Sciatic nerve (tissue), 2 donors: ENCODE data around the gene LMBRD1. TPM values are rescaled to one million over a fixed set of nuclear protein-coding genes. Genes with fewer than 3 reads are reported as not detected.
"Not testable (repeated sequence)": the region's sequence is repeated elsewhere in the genome, so short reads cannot be mapped to it uniquely, and the experiment has no call there.

Experiments used
- ATAC-seq: fragments of 200-7000 bp; cut with Tn5 transposase; one replicate; pipeline ENCODE4 v1.9.1; 2020; ENCODE audit warnings: mild to moderate bottlenecking, moderate library complexity
- DNase-seq: peaks from one replicate; pipeline ENCODE4 v3.0.0-alpha.2; 2020; ENCODE audit warnings: low spot score
- intact Hi-C: fragments of 100-400 bp; cut with DNase I; formaldehyde crosslinking; loops from one replicate; pipeline ENCODE4 v1.14.2; 2022
- total RNA-seq: library from RNA; stranded (reverse); fragmentation: NEBNext Ultra II Directional; extraction: Animal tissue kit (Norgen Biotek cat#: 25700); gene quantifications from one replicate; pipeline ENCODE4 v1.2.1, GENCODE V29; 2021
- donor health status: DM: no; HTN: no; CAD: no.
- donor health status: DM: no; HTN: no; CAD: no.

LMBRD1 gene
- total RNA-seq, 1 donor from 2014 or later, result 95.8 TPM

GRCh38 chr6:69801711-69802110, 4.9 kb upstream of the LMBRD1 start:
- intact Hi-C loops, result no loop called here
- DNase-seq (no peak), ATAC-seq (no peak)

DNA sequence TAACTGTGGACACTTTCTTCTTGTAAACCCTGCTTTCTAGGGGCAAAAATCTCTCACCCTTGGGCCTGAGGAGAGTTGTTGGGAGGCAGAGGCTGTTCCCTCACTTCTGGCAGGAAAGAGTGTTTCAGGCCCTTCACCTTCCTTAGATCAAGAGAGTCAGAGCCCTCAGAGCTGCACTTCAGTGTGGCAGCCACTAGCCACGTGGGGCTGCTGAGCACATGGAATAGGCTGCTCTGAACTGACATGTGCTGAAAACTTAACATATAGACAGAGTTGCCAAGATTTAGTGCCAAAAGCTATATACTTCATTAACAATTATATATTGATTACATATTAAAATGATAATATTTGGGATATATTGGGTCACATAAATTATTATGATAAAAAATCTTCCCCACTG, 4.4 kb upstream of the LMBRD1 start:
- intact Hi-C loops, result no loop called here
- ATAC-seq (no peak), DNase-seq (no peak)

- intact Hi-C loops, ATAC-seq, DNase-seq: not testable (repeated sequence)
Observed at GRCh38 chr6:69798796-69799195, 2.0 kb upstream of the LMBRD1 start.

DNA sequence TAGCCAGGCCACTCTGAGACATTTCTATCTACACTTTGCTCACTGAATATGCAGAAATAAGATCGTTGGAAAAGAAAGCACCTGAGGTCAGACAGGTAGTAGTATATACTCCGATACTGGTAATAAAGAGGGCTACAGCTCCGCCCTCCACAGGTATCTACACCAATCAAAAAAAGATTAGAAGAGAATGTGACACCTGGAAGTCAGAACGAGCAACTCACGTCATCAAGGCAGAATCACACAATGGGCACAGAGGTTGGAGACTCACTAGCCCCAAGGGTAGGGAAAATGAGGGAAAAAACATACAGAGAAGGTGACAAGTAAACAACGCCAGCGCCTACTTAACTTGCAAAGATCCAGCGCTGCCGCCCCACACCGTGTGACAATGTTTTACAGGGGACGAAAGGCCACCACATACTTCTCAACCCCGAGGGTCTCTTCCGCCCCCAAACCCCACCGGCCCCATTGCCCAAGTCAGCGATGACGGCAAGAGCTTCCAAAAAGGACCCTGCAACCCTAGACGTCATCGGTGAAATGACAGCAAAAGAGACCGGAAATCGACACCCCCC, 653 bp downstream of the LMBRD1 start:
- ATAC-seq, result peak; percentile 20
- DNase-seq, result no peak
- intact Hi-C loops, result no loop called here

DNA sequence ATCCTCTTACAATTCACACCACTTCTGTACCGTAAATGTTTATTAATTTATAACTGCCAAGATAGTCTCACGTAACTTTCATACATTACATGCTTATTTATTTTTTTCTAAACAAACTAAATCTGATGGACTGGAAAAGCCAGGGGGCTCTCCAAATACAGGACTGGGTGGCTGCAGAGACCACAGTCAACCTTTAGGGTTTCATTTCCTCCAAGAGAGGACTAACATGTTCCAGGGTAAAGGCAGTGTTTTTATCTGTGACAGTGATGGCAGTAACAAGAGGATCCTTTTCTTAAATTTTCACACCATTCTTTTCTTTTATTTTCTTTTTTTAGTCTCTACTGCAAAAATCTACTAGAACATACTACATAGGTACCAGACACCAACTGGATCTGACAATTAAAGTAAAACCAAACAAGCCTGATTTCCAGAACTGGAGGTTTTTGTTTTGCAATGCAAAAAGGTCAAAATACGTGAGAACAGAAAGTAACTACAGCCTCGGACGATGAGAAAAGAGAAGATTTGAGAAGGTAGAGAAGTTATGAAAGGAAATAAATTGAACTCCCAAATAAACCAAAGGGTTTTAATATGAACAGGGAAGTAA, 1.2 kb downstream of the LMBRD1 start:
- no peak for ATAC-seq
- intact Hi-C loops, result no loop called here

GRCh38 chr6:69792292-69792691, 4.5 kb downstream of the LMBRD1 start:
- no peak for ATAC-seq
- DNase-seq, result no peak
- intact Hi-C loops, result no loop called here

More for the DNA sequence above, 1.2 kb downstream of the LMBRD1 start:
- DNase-seq, result no peak

GRCh38 chr6:69791065-69791471, 5.7 kb downstream of the LMBRD1 start:
- DNase-seq, result no peak
- intact Hi-C loops, result no loop called here
- ATAC-seq, result no peak

GRCh38 chr6:69790629-69791028, 6.2 kb downstream of the LMBRD1 start:
- intact Hi-C loops, result no loop called here
- ATAC-seq, result no peak

GRCh38 chr6:69789578-69789977, 7.2 kb downstream of the LMBRD1 start:
- DNase-seq (no peak), ATAC-seq (no peak)
- intact Hi-C loops, result no loop called here

More at GRCh38 chr6:69790629-69791028, 6.2 kb downstream of the LMBRD1 start:
- DNase-seq, result no peak

- ATAC-seq, intact Hi-C loops, DNase-seq: not testable (repeated sequence)
Observed at GRCh38 chr6:69787436-69787835, 9.4 kb downstream of the LMBRD1 start.

DNA sequence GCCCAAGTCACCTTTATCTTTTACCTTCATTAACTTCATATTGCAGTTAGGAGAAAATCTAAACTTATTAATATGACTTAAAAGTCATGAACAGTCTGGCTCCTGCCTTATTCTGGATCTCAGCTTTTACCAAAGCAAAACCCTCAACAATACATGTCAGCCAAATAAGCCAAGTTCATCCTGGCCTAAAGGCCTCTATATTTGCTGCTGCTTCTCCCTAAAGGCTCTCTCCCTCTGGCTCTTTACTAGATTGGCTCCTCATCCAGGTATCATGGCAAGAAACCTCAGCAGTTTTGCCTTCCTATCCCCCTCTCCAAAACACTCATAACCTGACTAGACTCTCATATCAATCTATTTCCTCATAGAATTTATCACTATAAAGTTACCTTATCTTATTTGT, 11.1 kb downstream of the LMBRD1 start:
- no peak for DNase-seq
- no peak for ATAC-seq
- intact Hi-C loops, result no loop called here

DNA sequence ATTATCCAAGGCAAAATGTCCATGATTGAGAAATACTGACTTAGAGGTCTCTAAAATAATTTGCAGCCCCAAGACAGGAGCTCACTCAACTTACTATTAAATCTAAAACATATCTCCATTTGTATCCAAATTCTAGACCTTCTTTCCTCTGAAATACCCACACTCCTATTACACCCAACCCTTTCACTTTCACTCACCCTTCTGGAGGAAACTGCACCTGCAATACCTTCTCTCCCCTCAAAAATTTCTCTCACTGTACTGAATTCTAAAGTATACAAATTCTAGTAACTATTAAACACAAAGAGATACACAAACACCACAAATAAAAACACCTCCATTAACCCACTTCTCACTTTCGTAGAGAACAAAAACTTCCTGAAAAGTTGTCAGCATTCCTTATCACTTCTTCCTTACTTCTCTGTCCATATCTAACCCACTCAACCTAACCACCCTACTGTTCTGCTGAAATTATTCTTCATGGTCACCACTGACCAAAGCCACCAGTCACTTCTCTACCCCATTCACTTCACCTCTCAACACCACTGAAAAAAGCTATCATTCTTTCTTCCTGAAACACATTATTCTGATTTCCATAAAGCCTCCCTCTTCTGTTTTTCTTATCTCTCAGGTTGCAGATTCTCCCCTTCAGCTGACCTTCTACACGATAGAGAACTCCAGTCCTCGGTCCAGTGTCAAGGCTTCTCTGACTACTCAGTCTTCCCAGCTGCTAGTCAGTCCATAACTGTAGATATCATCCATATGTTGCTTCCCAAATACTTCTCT, 12.0 kb downstream of the LMBRD1 start:
- intact Hi-C loops, result no loop called here
- ATAC-seq (no peak), DNase-seq (no peak)

DNA sequence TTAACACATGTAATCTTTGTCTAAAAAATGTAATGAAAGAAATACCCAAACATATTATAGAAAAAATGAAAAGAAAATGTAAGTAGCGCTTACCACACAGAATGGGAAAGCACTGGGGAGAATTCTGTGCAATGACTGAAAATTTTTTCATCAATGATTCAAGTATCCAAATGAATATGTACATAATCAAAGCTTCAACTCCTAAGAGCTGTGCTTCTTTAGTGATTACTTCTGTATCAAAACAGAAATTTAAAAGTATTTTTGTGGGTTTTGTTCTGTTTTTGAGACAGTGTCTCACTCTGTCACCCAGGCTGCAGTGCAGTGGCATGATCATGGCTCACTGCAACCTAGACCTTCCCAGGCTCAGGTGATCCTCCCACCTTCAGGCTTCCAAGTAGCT, 13.7 kb downstream of the LMBRD1 start:
- no peak for DNase-seq
- intact Hi-C loops, result no loop called here

GRCh38 chr6:69780585-69781178, 16.1 kb downstream of the LMBRD1 start:
- DNase-seq (no peak), ATAC-seq (no peak)
- intact Hi-C loops, result no loop called here

More for the DNA sequence above, 13.7 kb downstream of the LMBRD1 start:
- no peak for ATAC-seq

GRCh38 chr6:69775941-69776340, 20.9 kb downstream of the LMBRD1 start:
- DNase-seq (no peak), ATAC-seq (no peak)
- intact Hi-C loops, result no loop called here

- ATAC-seq (no peak), DNase-seq (no peak)
- intact Hi-C loops, result no loop called here
Observed at GRCh38 chr6:69775585-69775849, 21.3 kb downstream of the LMBRD1 start.

DNA sequence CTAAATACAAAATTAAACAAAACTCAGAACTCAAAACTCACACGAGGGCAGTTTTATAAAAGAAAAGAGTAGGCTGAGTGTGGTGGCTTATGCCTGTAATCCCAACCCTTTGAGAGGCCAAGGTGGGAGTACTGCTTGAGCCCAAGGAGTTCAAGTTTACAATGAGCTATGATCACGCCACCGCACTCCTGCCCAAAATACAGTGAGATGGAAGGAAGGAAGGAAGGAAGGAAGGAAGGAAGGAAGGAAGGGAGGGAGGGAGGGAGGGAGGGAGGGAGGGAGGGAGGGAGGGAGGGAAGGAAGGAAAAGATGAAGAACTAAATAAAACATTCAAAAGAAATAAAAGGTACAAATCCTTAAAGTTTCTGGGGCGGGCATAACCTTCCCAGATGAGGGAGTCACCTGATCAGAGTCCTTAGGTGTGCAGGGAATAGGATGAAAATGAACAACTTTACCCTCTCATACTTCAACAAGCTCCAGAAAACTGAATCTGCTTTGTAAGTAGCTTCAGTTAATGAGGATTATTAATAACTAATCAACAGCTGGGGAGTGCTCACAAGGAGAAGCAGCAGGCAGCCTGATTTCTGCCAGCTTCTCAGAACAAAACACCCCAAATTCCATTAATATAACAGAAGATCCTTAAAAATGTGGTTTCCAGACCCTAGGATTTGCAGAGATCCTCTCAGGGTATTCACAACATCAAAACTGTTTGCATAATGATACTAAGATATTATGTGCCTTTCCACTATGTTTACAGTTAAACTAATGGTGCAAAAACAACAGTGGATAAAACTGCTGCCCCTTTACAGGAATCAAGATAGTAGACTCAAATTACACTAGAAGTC, 21.8 kb downstream of the LMBRD1 start:
- no peak for DNase-seq
- no peak for ATAC-seq
- intact Hi-C loops, result no loop called here

DNA sequence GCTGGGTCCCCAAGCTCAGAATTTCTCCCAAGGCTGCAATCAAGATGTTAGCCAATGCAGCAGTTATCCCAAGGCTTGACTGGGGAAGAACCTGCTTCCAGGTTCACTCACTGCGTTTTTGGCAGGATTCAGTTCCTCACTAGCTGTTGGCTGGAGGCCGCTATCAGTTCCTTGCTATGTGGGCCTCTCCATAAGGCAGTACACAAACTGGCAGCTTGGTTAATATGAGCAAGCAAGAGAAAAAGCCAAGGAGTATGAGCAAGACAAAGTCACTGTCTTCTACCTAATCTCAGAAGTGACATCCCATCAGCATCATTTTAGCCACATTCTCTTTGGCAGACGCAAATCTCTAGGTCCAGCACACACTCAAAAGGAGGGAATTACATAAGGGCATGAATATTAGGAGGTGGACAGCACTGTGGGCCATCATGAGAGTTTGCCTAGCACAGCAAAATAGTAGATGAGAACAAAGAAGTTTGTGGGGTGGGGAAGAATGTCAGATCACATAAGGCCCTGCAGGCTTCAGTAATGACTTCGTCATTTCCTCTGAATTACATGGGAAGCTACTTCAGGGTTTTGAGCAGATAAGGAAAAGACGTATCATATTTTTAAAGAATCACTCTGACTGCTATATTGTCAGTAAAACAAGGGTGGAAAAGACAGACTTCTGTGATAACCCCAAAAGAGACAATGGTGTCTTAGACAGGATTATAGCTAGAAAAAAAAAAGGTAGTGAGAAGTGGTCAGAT, 25.5 kb downstream of the LMBRD1 start:
- intact Hi-C loops, result no loop called here
- DNase-seq, result no peak
- ATAC-seq, result no peak

- DNase-seq (no peak), ATAC-seq (no peak)
- intact Hi-C loops, result no loop called here
Observed at GRCh38 chr6:69768664-69769063, 28.1 kb downstream of the LMBRD1 start.
